CD14-positive monocyte (primary cell): Measurements from ENCODE around the gene NUFIP2. TPM values are rescaled to one million over a fixed set of nuclear protein-coding genes. Genes with fewer than 3 reads are reported as not detected.

ENCODE experiments used
- DNase-seq, 3 donors: peaks; one replicate each; pipeline ENCODE4 v3.0.0-alpha.2; 2011 to 2022
- H2AFZ ChIP-seq: 2 replicates; pipeline ENCODE4 v1.6.0; 2012; ENCODE audit warnings: mild to moderate bottlenecking, low read depth, low read length, inconsistent platforms; ENCODE audit not compliant: insufficient read depth, poor library complexity, severe bottlenecking
- H3K27ac ChIP-seq, 2 donors: 1 replicate in 1 of 2; 2 replicates in 1 of 2; pipeline ENCODE4 v1.5.1; 2012 to 2013; ENCODE audit warnings: low read length in 2 of 2, control low read depth in 1 of 2, inconsistent platforms in 1 of 2, low read depth in 1 of 2, mild to moderate bottlenecking in 1 of 2
- H3K27me3 ChIP-seq, 2 donors: one replicate each; pipeline versions ENCODE4 v1.6.0 to v1.6.1; 2011 to 2013; ENCODE audit warnings: low read length in 2 of 2; ENCODE audit not compliant: control insufficient read depth in 2 of 2, insufficient read depth in 2 of 2
- H3K36me3 ChIP-seq, 2 donors: replicated peaks in 1 of 2; 1 replicate in 1 of 2; 2 replicates in 1 of 2; pipeline versions ENCODE4 v1.5.1 to v1.6.1; 2012 to 2013; ENCODE audit warnings: low read length in 2 of 2, control low read depth in 1 of 2, inconsistent platforms in 1 of 2, mild to moderate bottlenecking in 1 of 2; ENCODE audit not compliant: insufficient read depth in 2 of 2, control insufficient read depth in 1 of 2
- H3K4me1 ChIP-seq, 2 donors: 1 replicate in 1 of 2; 2 replicates in 1 of 2; pipeline versions ENCODE4 v1.5.1 to v1.6.1; 2012 to 2013; ENCODE audit warnings: low read length in 2 of 2, control low read depth in 1 of 2, inconsistent platforms in 1 of 2, mild to moderate bottlenecking in 1 of 2, moderate library complexity in 1 of 2; ENCODE audit not compliant: insufficient read depth in 2 of 2, control insufficient read depth in 1 of 2
- H3K4me2 ChIP-seq: replicated peaks from 2 replicates; pipeline ENCODE3; 2012; ENCODE audit warnings: low read length, moderate library complexity, mild to moderate bottlenecking; ENCODE audit not compliant: poor library complexity, severe bottlenecking; ENCODE audit errors: extremely low read depth
- H3K4me3 ChIP-seq, 3 experiments: fragments of 200-600 bp in 1 of 3; sonication (generic) in 1 of 3; replicated peaks in 1 of 3; 1 replicate in 2 of 3; 2 replicates in 1 of 3; pipeline ENCODE4 v1.5.1; 2011 to 2013; ENCODE audit warnings: low read length in 3 of 3, mild to moderate bottlenecking in 3 of 3, control low read depth in 2 of 3, low read depth in 2 of 3, inconsistent platforms in 1 of 3, moderate library complexity in 1 of 3
- H3K79me2 ChIP-seq: 2 replicates; pipeline ENCODE4 v1.6.0; 2012; ENCODE audit warnings: mild to moderate bottlenecking, control low read depth, inconsistent platforms, low read length, moderate library complexity; ENCODE audit not compliant: insufficient read depth
- H3K9ac ChIP-seq: 2 replicates; pipeline ENCODE4 v1.6.0; 2017; ENCODE audit warnings: low read length, mild to moderate bottlenecking; ENCODE audit not compliant: insufficient read depth, poor library complexity, severe bottlenecking
- H3K9me3 ChIP-seq, 2 donors: replicated peaks in 1 of 2; 1 replicate in 1 of 2; 2 replicates in 1 of 2; pipeline versions ENCODE4 v1.5.1 to v1.6.1; 2012 to 2013; ENCODE audit warnings: low read length in 2 of 2, control low read depth in 1 of 2; ENCODE audit not compliant: control insufficient read depth in 1 of 2, insufficient read depth in 1 of 2
- H4K20me1 ChIP-seq: 2 replicates; pipeline ENCODE4 v1.6.0; 2012; ENCODE audit warnings: mild to moderate bottlenecking, low read length, control low read depth, moderate library complexity; ENCODE audit not compliant: insufficient read depth
- H3K27ac Mint-ChIP-seq, 7 donors: one replicate each; pipeline ENCODE4 v1.8.0; 2020; ENCODE audit warnings: mild to moderate bottlenecking in 7 of 7, mixed read lengths in 7 of 7, moderate library complexity in 6 of 7, inconsistent platforms in 2 of 7
- H3K27me3 Mint-ChIP-seq, 3 donors: one replicate each; pipeline ENCODE4 v1.8.0; 2021 to 2022; ENCODE audit warnings: low read depth in 3 of 3, mild to moderate bottlenecking in 3 of 3, mixed read lengths in 3 of 3, moderate library complexity in 3 of 3, inconsistent platforms in 1 of 3
- H3K36me3 Mint-ChIP-seq, 2 donors: one replicate each; pipeline ENCODE4 v1.8.0; 2020; ENCODE audit warnings: mixed read lengths in 2 of 2, inconsistent platforms in 1 of 2, mild to moderate bottlenecking in 1 of 2
- H3K4me1 Mint-ChIP-seq: one replicate; pipeline ENCODE4 v1.8.0; 2020; ENCODE audit warnings: mild to moderate bottlenecking, mixed read lengths
- H3K4me3 Mint-ChIP-seq, 2 donors: one replicate each; pipeline ENCODE4 v1.8.0; 2020; ENCODE audit warnings: mild to moderate bottlenecking in 2 of 2, mixed read lengths in 2 of 2, moderate library complexity in 1 of 2
- H3K9me3 Mint-ChIP-seq, 7 donors: one replicate each; pipeline ENCODE4 v1.8.0; 2020 to 2022; ENCODE audit warnings: mixed read lengths in 7 of 7, mild to moderate bottlenecking in 6 of 7, moderate library complexity in 6 of 7, inconsistent platforms in 2 of 7
- WGBS: methylation state at CpG from one replicate; pipeline ENCODE4 v1.1.5; 2013; ENCODE audit warnings: missing lambda C conversion rate; ENCODE audit not compliant: insufficient coverage; 5-methylcytosine and 5-hydroxymethylcytosine counted together
- intact Hi-C, 2 donors: fragments of 100-400 bp; cut with micrococcal nuclease; formaldehyde crosslinking; loops; one replicate each; pipeline versions ENCODE4 v1.15.0 to v1.15.1; 2023
- polyA plus RNA-seq, 3 donors: library from polyadenylated mRNA; depleted of rRNA in 1 of 3; unstranded in 2 of 3; stranded (reverse) in 1 of 3; fragments of 300-500 nt in 2 of 3; fragments of >200 nt in 1 of 3; fragmentation: Illumina TruSeq in 2 of 3; gene quantifications; 1 replicate in 2 of 3; 2 replicates in 1 of 3; pipeline ENCODE4 v1.2.3, GENCODE V29; 2012 to 2021
- TF ChIP-seq, protein P1 (sequence below): fragments of 200-600 bp; IDR thresholded peaks from one replicate; pipeline ENCODE4 v1.8.0; 2022; ENCODE audit warnings: antibody characterized with exemption, mild to moderate bottlenecking

NUFIP2 gene
- polyA plus RNA-seq, 3 donors = 8.7 to 25.1 (median 13.7) TPM

DNA sequence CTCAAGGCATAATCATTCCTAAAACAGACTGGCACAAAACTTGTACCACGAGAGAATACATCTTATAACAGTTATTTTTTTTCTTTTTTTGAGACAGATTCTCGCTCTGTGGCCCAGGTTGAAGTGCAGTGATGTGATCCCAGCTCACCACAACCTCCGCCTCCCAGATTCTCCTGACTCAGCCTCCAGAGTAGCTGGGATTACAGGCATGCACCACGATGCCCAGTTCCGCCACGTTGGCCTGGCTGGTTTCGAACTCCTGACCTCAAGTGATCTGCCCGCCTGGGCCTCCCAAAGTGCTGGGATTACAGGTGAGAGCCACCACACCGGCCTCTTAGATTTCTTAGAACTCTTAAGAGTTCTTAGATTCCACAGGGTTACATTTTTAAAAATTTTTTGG is 4.1 kb downstream of the NUFIP2 start:
- peak overlapping the region in 3 of 7 donors; percentile 30 to 77 (median 74) for H3K27ac Mint-ChIP-seq
- peaks cover 87% of the 10 kb centered on the region for H4K20me1 ChIP-seq
- H3K36me3 Mint-ChIP-seq = peaks cover 43 to 53% of the 10 kb centered on the region in 2 donors
- H3K36me3 ChIP-seq = peaks cover 46 to 59% of the 10 kb centered on the region in 2 donors
- no peak overlapping the region for H3K9ac ChIP-seq
- intact Hi-C loops = loop anchor here (5.0 kb wide), 3 partner anchors 33 to 148 kb away; no protein-coding TSS in a partner anchor
- H3K4me1 Mint-ChIP-seq = peaks cover 41% of the 10 kb centered on the region
- no peak overlapping the region for H3K4me3 Mint-ChIP-seq
- 85% methylated on average over 9 of the region's 9 CpGs for WGBS
- no peak overlapping the region for H2AFZ ChIP-seq
- H3K27me3 ChIP-seq = no peaks in the 10 kb centered on the region
- H3K4me3 ChIP-seq = no peak overlapping the region
- no peak overlapping the region for H3K4me2 ChIP-seq
- no peak for DNase-seq
- peaks cover 30 to 37% of the 10 kb centered on the region in 2 donors for H3K4me1 ChIP-seq
- H3K9me3 ChIP-seq = no peaks in the 10 kb centered on the region
- peak overlapping the region in 1 of 2 donors; percentile 29 for H3K27ac ChIP-seq
- H3K79me2 ChIP-seq = peaks cover 90% of the 10 kb centered on the region
- TF ChIP-seq, protein P1, sequence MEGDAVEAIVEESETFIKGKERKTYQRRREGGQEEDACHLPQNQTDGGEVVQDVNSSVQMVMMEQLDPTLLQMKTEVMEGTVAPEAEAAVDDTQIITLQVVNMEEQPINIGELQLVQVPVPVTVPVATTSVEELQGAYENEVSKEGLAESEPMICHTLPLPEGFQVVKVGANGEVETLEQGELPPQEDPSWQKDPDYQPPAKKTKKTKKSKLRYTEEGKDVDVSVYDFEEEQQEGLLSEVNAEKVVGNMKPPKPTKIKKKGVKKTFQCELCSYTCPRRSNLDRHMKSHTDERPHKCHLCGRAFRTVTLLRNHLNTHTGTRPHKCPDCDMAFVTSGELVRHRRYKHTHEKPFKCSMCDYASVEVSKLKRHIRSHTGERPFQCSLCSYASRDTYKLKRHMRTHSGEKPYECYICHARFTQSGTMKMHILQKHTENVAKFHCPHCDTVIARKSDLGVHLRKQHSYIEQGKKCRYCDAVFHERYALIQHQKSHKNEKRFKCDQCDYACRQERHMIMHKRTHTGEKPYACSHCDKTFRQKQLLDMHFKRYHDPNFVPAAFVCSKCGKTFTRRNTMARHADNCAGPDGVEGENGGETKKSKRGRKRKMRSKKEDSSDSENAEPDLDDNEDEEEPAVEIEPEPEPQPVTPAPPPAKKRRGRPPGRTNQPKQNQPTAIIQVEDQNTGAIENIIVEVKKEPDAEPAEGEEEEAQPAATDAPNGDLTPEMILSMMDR = no peak
- H3K27me3 Mint-ChIP-seq = peaks cover 0 to 2% (median 0%) of the 10 kb centered on the region in 3 donors
- peaks cover 0 to 2% (median 0%) of the 10 kb centered on the region in 7 donors for H3K9me3 Mint-ChIP-seq

DNA sequence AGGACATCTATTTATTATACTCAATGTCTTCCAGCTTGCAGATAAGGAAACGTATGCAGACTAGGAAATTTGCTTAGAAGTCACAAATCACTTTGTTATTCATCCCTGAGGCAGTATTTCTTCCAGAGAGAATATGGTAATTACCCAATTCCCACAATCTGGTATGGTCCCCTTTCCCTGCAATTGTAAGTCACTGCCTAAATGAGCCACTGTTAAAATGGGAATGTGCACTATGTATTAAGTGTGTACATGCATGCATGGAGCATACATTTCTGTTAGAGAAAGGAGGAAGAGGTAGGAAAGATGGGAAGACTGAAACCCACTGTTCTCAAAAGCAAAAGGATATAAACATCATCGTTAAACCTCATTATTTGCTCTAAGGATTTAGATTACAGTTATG is 10.0 kb downstream of the NUFIP2 start:
- H3K27me3 ChIP-seq = no peaks in the 10 kb centered on the region
- H3K27ac Mint-ChIP-seq = no peak overlapping the region
- H3K4me2 ChIP-seq = no peak overlapping the region
- no peak overlapping the region for H3K4me3 Mint-ChIP-seq
- intact Hi-C loops = no loop called here
- no peak overlapping the region for H3K27ac ChIP-seq
- no peak overlapping the region for H3K9ac ChIP-seq
- peaks cover 66 to 85% of the 10 kb centered on the region in 2 donors for H3K36me3 Mint-ChIP-seq
- H3K4me1 Mint-ChIP-seq = peaks cover 32% of the 10 kb centered on the region
- no peak overlapping the region for H2AFZ ChIP-seq
- H3K4me1 ChIP-seq = no peaks in the 10 kb centered on the region
- 86% methylated on average over 1 of the region's 2 CpGs for WGBS
- no peaks in the 10 kb centered on the region for H3K9me3 ChIP-seq
- peaks cover 61 to 90% of the 10 kb centered on the region in 2 donors for H3K36me3 ChIP-seq
- TF ChIP-seq, protein P1 = no peak
- H3K27me3 Mint-ChIP-seq = no peaks in the 10 kb centered on the region
- no peak overlapping the region for H3K4me3 ChIP-seq
- peaks cover 100% of the 10 kb centered on the region for H4K20me1 ChIP-seq
- peaks cover 0 to 6% (median 0%) of the 10 kb centered on the region in 7 donors for H3K9me3 Mint-ChIP-seq
- peaks cover 100% of the 10 kb centered on the region for H3K79me2 ChIP-seq
- no peak for DNase-seq
